Mucosa of rectum (tissue), 2 donors: ENCODE data around the gene TMPRSS4.

Experiments used
- H3K27ac ChIP-seq, 2 donors: one replicate each; pipeline ENCODE4 v1.7.0; 2013; ENCODE audit warnings: inconsistent platforms in 2 of 2, low read depth in 2 of 2, low read length in 2 of 2
- H3K27me3 ChIP-seq, 2 donors: one replicate each; pipeline ENCODE4 v1.7.0; 2013; ENCODE audit warnings: low read length in 2 of 2; ENCODE audit not compliant: control insufficient read depth in 2 of 2, insufficient read depth in 2 of 2
- H3K36me3 ChIP-seq, 2 donors: one replicate each; pipeline ENCODE4 v1.7.0; 2013; ENCODE audit warnings: low read length in 2 of 2; ENCODE audit not compliant: control insufficient read depth in 2 of 2, insufficient read depth in 2 of 2
- H3K4me1 ChIP-seq, 2 donors: one replicate each; pipeline ENCODE4 v1.7.0; 2013; ENCODE audit warnings: low read length in 2 of 2, mild to moderate bottlenecking in 1 of 2; ENCODE audit not compliant: control insufficient read depth in 2 of 2, insufficient read depth in 2 of 2
- H3K4me3 ChIP-seq, 2 donors: one replicate each; pipeline ENCODE4 v1.7.0; 2013; ENCODE audit warnings: low read length in 2 of 2
- H3K9ac ChIP-seq, 2 donors: one replicate each; pipeline ENCODE4 v1.7.0; 2013; ENCODE audit warnings: low read length in 2 of 2, low read depth in 1 of 2, mild to moderate bottlenecking in 1 of 2
- H3K9me3 ChIP-seq, 2 donors: one replicate each; pipeline ENCODE4 v1.7.0; 2013; ENCODE audit warnings: low read length in 2 of 2; ENCODE audit not compliant: control insufficient read depth in 2 of 2
- donor health status: healthy.
- donor health status: Normal muscosa, but diverticular disease.

The TMPRSS4 gene

DNA sequence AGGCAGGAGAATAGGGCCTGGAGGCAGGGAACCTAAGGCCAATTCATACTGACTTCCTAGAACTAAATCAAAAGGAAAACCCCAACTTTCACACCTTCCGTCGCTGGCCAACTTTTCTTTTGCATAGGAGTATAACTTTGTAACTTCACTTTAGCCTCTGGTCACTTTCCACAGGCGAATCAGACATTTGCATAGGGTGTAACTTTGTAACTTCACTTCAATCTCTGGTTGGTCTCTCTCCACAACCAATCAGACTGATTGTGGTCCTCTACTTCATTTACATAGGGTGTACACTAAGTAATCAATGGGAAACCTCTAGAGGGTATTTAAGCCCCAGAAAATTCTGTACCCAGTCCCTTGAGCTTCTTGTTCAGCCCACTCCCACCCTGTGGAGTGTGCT lies 11.5 kb upstream of the TMPRSS4 start:
- Histone ChIP-seq H3K9me3 (no peaks in the 10 kb centered on the region), H3K4me1 (no peaks in the 10 kb centered on the region), H3K27me3 (no peaks in the 10 kb centered on the region), H3K9ac (no peak overlapping the region), H3K27ac (no peak overlapping the region), H3K36me3 (no peaks in the 10 kb centered on the region), H3K4me3 (no peak overlapping the region)

DNA sequence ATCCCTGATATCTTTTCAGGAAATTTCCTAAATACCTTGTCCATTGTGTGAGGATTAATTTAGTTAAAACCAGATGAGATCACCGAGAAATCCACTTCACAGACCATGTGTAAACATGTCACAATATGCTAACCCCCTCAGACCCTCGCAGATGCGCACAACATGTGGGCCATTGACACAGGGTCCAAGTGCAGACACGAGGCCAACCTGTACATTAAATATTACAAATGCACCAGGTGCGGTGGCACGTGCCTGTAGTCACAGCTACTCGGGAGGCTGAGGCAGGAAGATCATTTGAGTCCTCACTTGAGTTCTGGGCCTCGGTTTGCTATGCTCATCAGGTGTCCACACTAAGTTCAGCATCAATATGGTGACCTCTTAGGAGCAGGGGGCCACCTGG lies 9.9 kb upstream of the TMPRSS4 start:
- Histone ChIP-seq H3K9me3 (no peaks in the 10 kb centered on the region), H3K4me1 (no peaks in the 10 kb centered on the region), H3K27ac (no peak overlapping the region), H3K4me3 (no peak overlapping the region), H3K36me3 (no peaks in the 10 kb centered on the region), H3K9ac (no peak overlapping the region), H3K27me3 (no peaks in the 10 kb centered on the region)

DNA sequence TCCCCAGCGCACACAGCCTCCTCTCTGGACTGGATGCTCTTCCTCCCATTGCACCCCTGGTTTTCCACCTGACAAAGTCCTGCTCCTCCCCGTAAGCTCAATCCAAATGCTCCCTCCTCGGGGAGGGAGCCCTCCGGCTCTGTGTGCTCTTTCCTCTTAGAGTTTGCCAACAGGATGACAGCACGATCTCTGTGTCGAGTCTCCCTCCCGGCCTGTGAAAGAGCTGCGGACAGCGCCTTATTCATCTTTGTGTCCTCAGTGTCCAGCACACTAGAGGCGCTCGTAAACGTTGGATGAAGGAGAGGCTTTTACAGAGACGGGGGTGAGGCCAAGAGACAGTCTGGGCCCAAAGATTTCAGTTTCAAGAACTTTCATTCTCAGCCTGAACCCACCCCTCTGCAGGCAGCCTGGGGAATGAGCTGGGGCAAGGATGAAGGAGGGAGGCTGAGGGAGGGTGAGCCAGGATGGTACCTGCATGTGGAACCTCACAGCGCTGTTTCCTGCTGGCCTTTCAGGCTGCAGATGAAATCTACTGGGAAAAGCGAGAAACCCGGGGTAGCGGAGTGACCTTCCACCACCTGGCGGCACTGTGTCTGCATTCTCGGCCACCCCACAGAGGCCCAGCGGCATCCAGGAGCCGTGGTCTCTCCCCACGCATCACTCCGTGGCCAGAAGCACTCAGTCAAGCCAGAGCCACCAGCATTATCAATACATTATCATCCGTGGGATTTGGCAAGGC lies 8.5 kb upstream of the TMPRSS4 start:
- no peak overlapping the region for H3K4me3 ChIP-seq
- no peaks in the 10 kb centered on the region for H3K4me1 ChIP-seq
- no peaks in the 10 kb centered on the region for H3K36me3 ChIP-seq
- H3K9me3 ChIP-seq: no peaks in the 10 kb centered on the region
- no peak overlapping the region for H3K27ac ChIP-seq
- H3K27me3 ChIP-seq: no peaks in the 10 kb centered on the region
- H3K9ac ChIP-seq: no peak overlapping the region

DNA sequence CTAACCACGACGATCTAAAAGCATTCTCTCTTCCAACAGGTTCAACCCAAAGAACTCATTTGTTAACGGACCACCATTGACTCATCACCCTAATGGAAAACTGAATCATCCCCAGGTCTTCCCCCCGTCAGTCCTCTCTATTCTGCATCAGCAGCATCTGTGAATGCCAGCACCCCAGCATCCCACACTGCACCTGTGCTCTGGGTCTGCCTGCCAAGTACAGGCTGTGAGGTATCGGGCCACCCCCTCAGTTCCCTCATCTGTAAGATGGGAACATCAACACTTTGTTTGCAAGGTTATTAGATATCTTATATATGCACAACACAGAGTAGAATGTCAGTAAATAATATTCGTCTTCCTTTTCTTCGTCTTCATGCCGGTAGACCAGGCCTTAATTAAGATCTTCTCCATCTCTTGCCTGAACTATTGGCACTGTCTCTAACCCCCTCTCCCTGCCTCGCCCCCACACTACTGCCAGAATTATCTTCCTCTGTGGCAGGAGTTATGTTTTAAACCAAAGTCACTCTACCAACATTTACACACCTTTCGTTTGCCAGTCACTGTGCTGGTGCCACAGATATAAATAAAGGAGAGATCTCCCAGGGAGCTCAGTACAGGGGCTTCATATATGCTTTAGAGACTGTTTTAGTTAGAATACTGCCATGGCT lies 7.8 kb upstream of the TMPRSS4 start:
- Histone ChIP-seq H3K27ac (no peak overlapping the region), H3K36me3 (no peaks in the 10 kb centered on the region), H3K9me3 (no peaks in the 10 kb centered on the region), H3K27me3 (no peaks in the 10 kb centered on the region), H3K4me1 (no peaks in the 10 kb centered on the region), H3K9ac (no peak overlapping the region), H3K4me3 (no peak overlapping the region)

DNA sequence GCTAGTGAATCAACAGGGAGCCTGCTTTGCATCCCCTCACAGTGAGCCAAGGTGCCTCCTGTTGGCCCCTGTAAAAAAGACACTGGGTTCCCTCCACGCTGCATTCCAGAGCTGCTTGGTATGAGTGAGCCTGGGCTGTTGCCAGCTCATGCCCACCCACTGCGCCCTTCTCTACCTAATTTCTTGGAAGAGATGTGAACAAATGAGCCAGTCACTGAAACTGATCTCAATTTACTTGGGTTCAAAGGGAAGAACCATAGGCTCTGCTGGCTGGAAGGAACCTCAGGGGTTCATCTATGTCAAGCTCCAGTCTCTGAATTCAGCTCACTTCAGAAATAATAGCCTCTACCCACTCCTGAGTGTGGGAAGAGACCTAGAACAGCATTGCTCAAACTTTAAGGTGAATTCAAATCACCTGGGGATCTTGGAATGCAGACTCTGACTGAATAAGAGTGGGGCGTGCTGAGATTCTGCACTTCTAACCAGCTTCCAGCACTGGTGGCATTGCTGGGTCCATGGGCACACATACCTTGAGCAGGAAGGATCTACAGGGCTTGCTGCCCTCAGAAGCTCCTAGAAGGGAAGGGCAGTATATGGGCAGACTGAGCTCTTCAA lies 5.4 kb upstream of the TMPRSS4 start:
- no peak overlapping the region for H3K27ac ChIP-seq
- H3K4me1 ChIP-seq: peaks cover 15 to 20% of the 10 kb centered on the region in 2 donors
- no peaks in the 10 kb centered on the region for H3K27me3 ChIP-seq
- H3K36me3 ChIP-seq: no peaks in the 10 kb centered on the region
- no peak overlapping the region for H3K9ac ChIP-seq
- no peaks in the 10 kb centered on the region for H3K9me3 ChIP-seq
- no peak overlapping the region for H3K4me3 ChIP-seq

DNA sequence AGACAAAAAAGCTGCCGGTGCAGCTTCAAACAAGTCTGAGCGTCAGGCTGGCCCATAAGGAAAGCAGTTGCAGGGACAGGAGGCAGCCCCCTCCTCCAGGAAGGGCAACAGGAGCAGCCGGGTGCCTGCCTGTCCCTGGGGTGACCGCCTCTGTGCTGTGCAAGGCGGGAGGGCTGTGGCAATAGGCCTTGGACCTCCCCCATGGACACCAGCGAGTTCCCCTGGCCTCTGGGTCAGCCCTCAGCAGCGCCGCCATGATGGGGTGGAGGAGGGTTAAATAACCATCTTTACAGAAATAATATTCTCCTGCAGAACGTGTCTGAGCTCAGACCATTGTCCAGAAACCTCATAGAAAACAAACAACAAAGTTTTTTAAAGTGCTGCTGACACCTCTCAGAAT lies 3.3 kb upstream of the TMPRSS4 start:
- no peaks in the 10 kb centered on the region for H3K9me3 ChIP-seq
- H3K27me3 ChIP-seq: no peaks in the 10 kb centered on the region
- no peak overlapping the region for H3K9ac ChIP-seq
- no peak overlapping the region for H3K4me3 ChIP-seq
- no peak overlapping the region for H3K27ac ChIP-seq
- no peaks in the 10 kb centered on the region for H3K36me3 ChIP-seq
- peaks cover 16 to 23% of the 10 kb centered on the region in 2 donors for H3K4me1 ChIP-seq

DNA sequence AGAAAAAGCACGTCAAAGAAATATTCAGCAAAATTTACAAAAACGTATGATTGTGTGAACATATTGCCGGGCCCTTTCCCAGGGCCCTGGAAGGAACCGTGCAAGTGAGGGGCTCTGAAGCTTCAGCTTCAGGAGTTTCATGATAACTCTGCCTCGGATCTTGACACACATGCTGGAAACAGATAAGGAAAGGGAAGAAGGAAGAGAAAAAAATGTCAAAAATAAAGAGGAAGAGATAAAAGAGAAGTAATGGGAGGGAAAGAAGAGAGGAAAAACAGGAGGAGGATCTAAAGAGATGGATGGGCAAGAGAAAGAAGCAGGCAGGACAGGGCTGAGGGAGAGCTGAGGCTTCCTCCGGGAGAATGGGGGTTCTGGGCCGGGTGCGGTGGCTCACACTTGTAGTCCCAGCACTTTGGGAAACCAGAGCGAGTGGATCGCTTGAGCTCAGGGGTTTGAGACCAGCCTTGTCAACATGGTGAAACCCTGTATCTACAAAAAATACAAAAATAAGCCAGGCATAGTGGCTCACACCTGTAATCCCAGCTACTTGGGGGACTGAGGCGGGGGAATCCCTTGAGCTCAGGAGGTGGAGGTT lies 2.7 kb upstream of the TMPRSS4 start:
- H3K4me3 ChIP-seq: no peak overlapping the region
- H3K4me1 ChIP-seq: peaks cover 18 to 28% of the 10 kb centered on the region in 2 donors
- H3K36me3 ChIP-seq: no peaks in the 10 kb centered on the region
- no peaks in the 10 kb centered on the region for H3K27me3 ChIP-seq
- H3K9ac ChIP-seq: no peak overlapping the region
- H3K9me3 ChIP-seq: no peaks in the 10 kb centered on the region
- peak overlapping the region in 1 of 2 donors; percentile 99 for H3K27ac ChIP-seq

DNA sequence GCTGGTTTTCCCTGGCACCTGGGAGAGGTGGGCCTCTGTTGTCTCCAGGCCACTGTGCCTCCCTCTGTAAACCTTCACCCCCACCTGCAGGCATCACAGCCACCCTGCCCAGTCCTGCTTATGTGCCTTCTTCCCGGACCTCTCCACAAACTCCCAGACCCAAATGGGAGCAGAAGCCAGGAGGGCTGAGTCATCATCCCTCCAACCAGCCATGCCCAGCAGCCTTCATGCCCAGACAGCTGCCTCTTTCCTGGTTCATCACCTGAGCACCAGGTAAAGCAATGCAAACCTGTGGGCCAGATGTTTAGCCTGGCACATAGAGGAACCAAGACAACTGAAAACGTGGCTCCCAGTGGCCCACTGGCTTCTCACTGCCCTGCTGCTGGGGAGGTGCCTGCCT lies 2.1 kb upstream of the TMPRSS4 start:
- H3K36me3 ChIP-seq: no peaks in the 10 kb centered on the region
- no peak overlapping the region for H3K9ac ChIP-seq
- no peak overlapping the region for H3K4me3 ChIP-seq
- H3K9me3 ChIP-seq: no peaks in the 10 kb centered on the region
- peak overlapping the region; percentile 63 to 99 for H3K27ac ChIP-seq
- H3K4me1 ChIP-seq: peaks cover 23 to 34% of the 10 kb centered on the region in 2 donors
- H3K27me3 ChIP-seq: no peaks in the 10 kb centered on the region

DNA sequence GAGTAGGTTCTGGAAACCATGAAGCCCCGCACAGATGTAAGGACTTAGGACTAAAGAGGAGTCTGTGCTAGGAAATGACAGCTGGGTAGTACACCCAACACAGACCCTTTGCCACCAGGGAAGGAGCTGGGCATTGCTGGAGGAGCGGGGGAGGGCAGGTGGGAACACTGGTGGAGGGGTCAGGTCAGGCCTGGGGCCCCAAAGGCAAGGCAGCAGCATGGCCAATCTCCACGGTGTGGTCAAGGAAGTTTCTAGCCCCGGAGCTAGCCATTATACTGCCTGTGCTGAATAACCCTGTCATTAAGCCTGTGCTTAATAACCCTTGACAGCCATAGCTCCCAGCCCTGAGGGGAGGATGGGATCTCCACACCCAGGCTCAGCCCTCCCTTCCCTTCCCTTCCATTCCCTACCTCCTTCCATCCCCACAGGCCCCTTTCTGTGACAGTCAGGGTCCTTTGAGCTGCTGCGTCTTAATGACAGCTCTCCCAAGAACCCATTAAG lies 2.1 kb downstream of the TMPRSS4 start:
- Histone ChIP-seq H3K36me3 (peaks cover 9 to 14% of the 10 kb centered on the region in 2 donors), H3K27me3 (no peaks in the 10 kb centered on the region), H3K4me3 (peak overlapping the region; percentile 81 to 86), H3K27ac (peak overlapping the region; percentile 80 to 85), H3K4me1 (peaks cover 39 to 65% of the 10 kb centered on the region in 2 donors), H3K9me3 (no peaks in the 10 kb centered on the region), H3K9ac (peak overlapping the region; percentile 60 to 98)

DNA sequence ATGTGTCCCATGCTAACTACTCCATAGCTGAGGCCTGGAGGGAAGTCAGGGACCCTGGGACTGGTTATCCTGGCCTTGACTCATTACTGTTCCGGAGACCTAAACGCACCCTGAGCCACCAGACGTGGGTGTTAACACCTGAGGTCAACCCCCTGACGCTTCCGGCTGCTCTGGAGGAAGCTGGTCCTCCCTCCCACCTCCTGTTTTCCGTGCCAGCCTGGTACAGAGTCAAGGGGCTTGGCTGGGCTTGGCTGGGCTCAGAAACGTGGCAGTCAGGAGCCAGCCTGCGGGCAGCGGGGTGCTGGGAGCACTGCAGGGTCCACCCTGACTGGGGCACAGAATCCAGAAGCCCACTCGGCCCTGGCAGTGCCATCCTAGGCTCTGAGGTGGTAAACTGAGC lies 2.6 kb downstream of the TMPRSS4 start:
- Histone ChIP-seq H3K36me3 (peaks cover 9 to 14% of the 10 kb centered on the region in 2 donors), H3K9me3 (no peaks in the 10 kb centered on the region), H3K4me3 (peak overlapping the region; percentile 81 to 86), H3K27ac (peak overlapping the region; percentile 80 to 85), H3K9ac (peak overlapping the region; percentile 60 to 98), H3K27me3 (no peaks in the 10 kb centered on the region), H3K4me1 (peaks cover 44 to 69% of the 10 kb centered on the region in 2 donors)
